SK-N-DZ (cell line): Measurements from ENCODE around the gene TMEM208. TPM values are rescaled to one million over a fixed set of nuclear protein-coding genes. Genes with fewer than 3 reads are reported as not detected.
A peak's percentile ranks its signal among the peaks of the same experiment; 100 is the strongest.

Experiments
- DNase-seq: peaks from one replicate; pipeline ENCODE4 v3.0.0-alpha.2; 2015; ENCODE audit warnings: low spot score
- polyA plus RNA-seq, 2 experiments: library from polyadenylated mRNA; depleted of rRNA; stranded (reverse); fragments of >200 nt; gene quantifications; 2 replicates each; pipeline ENCODE4 v1.2.3, GENCODE V29; 2014

Gene TMEM208
- 61.0 and 71.6 TPM in 2 replicates for polyA plus RNA-seq (2014; cell fraction: cytosol; rRNA removed)
- 41.0 and 59.2 TPM in 2 replicates for polyA plus RNA-seq (2014; cell fraction: nucleus; rRNA removed)

- DNase-seq: peak; percentile 99
Measured at GRCh38 chr16:67226804-67227566, at the start of gene TMEM208. TSS of gene TMEM208 (plus strand) at chr16:67227130. CDS start at chr16:67227219, 89 bp downstream.

GRCh38 chr16:67177743-67178699 is 48.9 kb upstream of the TMEM208 start:
- DNase-seq: no peak

- no peak for DNase-seq
Measured at GRCh38 chr16:67179421-67180080, 47.4 kb upstream of the TMEM208 start.

- no peak for DNase-seq
Measured at GRCh38 chr16:67180166-67180565, 46.8 kb upstream of the TMEM208 start.

- no peak for DNase-seq
Measured at GRCh38 chr16:67181346-67181745, 45.6 kb upstream of the TMEM208 start.

GRCh38 chr16:67182288-67182687 is 44.6 kb upstream of the TMEM208 start:
- no peak for DNase-seq

GRCh38 chr16:67183284-67183626 is 43.7 kb upstream of the TMEM208 start:
- no peak for DNase-seq

- peak; percentile 99 for DNase-seq
Measured at GRCh38 chr16:67183627-67184452, 43.1 kb upstream of the TMEM208 start, which contains the start of gene MATCAP1. TSS of gene MATCAP1 (minus strand) at chr16:67183963. CDS start at chr16:67180610, 3,353 bp downstream.

- DNase-seq: no peak
Measured at GRCh38 chr16:67184453-67184994, 42.4 kb upstream of the TMEM208 start.

GRCh38 chr16:67184995-67185650 is 41.8 kb upstream of the TMEM208 start:
- DNase-seq: peak; percentile 86

- DNase-seq: no peak
Measured at GRCh38 chr16:67185651-67186134, 41.2 kb upstream of the TMEM208 start.

GRCh38 chr16:67186550-67186950 is 40.4 kb upstream of the TMEM208 start:
- DNase-seq: no peak

- no peak for DNase-seq
Measured at GRCh38 chr16:67187175-67187890, 39.6 kb upstream of the TMEM208 start.

GRCh38 chr16:67188323-67188722 is 38.6 kb upstream of the TMEM208 start:
- DNase-seq: no peak

- no peak for DNase-seq
Measured at GRCh38 chr16:67188798-67189197, 38.1 kb upstream of the TMEM208 start.

- DNase-seq: peak; percentile 81
Measured at GRCh38 chr16:67190041-67190440, 36.9 kb upstream of the TMEM208 start, which contains the start of gene EXOC3L1. TSS of gene EXOC3L1 (minus strand) at chr16:67190136. CDS start at chr16:67189676, 460 bp downstream.

- no peak for DNase-seq
Measured at GRCh38 chr16:67190448-67191399, 36.2 kb upstream of the TMEM208 start.
